ENCODE data around the gene SVIL. TPM values are rescaled to one million over a fixed set of nuclear protein-coding genes. Genes with fewer than 3 reads are reported as not detected.

The SVIL gene
- polyA plus RNA-seq, 1 donor (not counting 4 experiments of a cell fraction or from before 2014, with no cell fraction given) = 16.2 TPM

- peaks cover 14% of the 10 kb centered on the region for H3K79me2 ChIP-seq (ENCODE audit: control insufficient read depth, insufficient read depth, low read length)
These were observed 2.8 kb upstream of the SVIL start for GRCh38 chr10:29637537-29637936.

DNA sequence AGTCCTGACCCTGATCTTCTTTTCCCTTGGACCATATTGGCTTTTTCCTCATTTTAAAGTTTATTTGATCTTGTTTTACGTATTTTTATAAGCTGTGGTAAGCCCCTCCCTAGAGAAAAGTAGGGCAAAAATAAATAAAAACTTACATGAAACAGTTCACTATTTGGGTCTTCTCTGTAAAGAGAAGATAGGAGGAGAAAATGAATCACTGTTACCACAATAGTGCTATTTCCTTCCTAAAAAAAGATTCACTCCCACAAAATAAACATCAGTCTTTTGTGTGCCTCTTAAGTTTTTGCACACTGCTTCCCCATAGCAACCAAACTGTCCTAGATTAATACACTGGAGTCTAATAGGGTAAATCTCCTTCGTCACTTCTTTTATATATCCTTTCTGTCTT is 1.4 kb upstream of the SVIL start:
- H3K4me1 ChIP-seq (ENCODE audit: control insufficient read depth, extremely low read depth, insufficient read depth, low read length) = peaks cover 47% of the 10 kb centered on the region
- H3K27me3 ChIP-seq (ENCODE audit: control insufficient read depth, extremely low read depth, insufficient read depth, low read length) = no peaks in the 10 kb centered on the region
- H3K9ac ChIP-seq (ENCODE audit: control insufficient read depth, extremely low read depth, insufficient read depth, low read length) = peak overlapping the region; percentile 80
- H3K9me3 ChIP-seq (ENCODE audit: control insufficient read depth, low read depth, low read length) = no peaks in the 10 kb centered on the region
- no peak for TF ChIP-seq EZH2 (IDR thresholded peaks at IDR 0.05; ENCODE audit: low read length)
- TF ChIP-seq, protein P1, sequence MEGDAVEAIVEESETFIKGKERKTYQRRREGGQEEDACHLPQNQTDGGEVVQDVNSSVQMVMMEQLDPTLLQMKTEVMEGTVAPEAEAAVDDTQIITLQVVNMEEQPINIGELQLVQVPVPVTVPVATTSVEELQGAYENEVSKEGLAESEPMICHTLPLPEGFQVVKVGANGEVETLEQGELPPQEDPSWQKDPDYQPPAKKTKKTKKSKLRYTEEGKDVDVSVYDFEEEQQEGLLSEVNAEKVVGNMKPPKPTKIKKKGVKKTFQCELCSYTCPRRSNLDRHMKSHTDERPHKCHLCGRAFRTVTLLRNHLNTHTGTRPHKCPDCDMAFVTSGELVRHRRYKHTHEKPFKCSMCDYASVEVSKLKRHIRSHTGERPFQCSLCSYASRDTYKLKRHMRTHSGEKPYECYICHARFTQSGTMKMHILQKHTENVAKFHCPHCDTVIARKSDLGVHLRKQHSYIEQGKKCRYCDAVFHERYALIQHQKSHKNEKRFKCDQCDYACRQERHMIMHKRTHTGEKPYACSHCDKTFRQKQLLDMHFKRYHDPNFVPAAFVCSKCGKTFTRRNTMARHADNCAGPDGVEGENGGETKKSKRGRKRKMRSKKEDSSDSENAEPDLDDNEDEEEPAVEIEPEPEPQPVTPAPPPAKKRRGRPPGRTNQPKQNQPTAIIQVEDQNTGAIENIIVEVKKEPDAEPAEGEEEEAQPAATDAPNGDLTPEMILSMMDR (optimal IDR thresholded peaks at IDR 0.05 in 1 of 3, IDR thresholded peaks at IDR 0.05 in 1 of 3, conservative IDR thresholded peaks at IDR 0.05 in 1 of 3; ENCODE audit: extremely low read depth in 1 of 3, insufficient read depth in 2 of 3, low read length in 3 of 3) = no peak
- H3K4me3 ChIP-seq (ENCODE audit: control insufficient read depth in 2 of 3, extremely low read depth in 1 of 3, insufficient read depth in 2 of 3, low read depth in 1 of 3, low read length in 3 of 3) = no peak overlapping the region
- H2AFZ ChIP-seq (ENCODE audit: control insufficient read depth, low read length) = no peak overlapping the region
- no peaks in the 10 kb centered on the region for H3K36me3 ChIP-seq (ENCODE audit: control insufficient read depth in 2 of 2, extremely low read depth in 1 of 2, insufficient read depth in 2 of 2, low read length in 2 of 2)
- H4K20me1 ChIP-seq (ENCODE audit: control insufficient read depth, extremely low read depth, insufficient read depth, low read length) = no peaks in the 10 kb centered on the region
- DNase-seq (ENCODE audit: low read depth, low spot score) = no peak
- peaks cover 16% of the 10 kb centered on the region for H3K79me2 ChIP-seq (ENCODE audit: control insufficient read depth, insufficient read depth, low read length)
- peak overlapping the region; percentile 98 for H3K27ac ChIP-seq (ENCODE audit: control insufficient read depth, insufficient read depth, low read length)
- peak; percentile 57 for FAIRE-seq
- dilution Hi-C loops (cut with MboI; ENCODE audit: extremely low pct_ligation_motif_present, low sequenced_read_pairs) = no loop called here
- no peaks in the 10 kb centered on the region for H3K9me1 ChIP-seq (ENCODE audit: control insufficient read depth, extremely low read depth, insufficient read depth, low read length)
- H3K4me2 ChIP-seq (ENCODE audit: control insufficient read depth, extremely low read depth, insufficient read depth, low read depth, low read length) = peak overlapping the region; percentile 78

More at GRCh38 chr10:29637537-29637936, 2.8 kb upstream of the SVIL start:
- Histone ChIP-seq H3K27ac (ENCODE audit: control insufficient read depth, insufficient read depth, low read length) (no peak overlapping the region), H3K9me1 (ENCODE audit: control insufficient read depth, extremely low read depth, insufficient read depth, low read length) (no peaks in the 10 kb centered on the region), H3K36me3 (ENCODE audit: control insufficient read depth in 2 of 2, extremely low read depth in 1 of 2, insufficient read depth in 2 of 2, low read length in 2 of 2) (no peaks in the 10 kb centered on the region), H2AFZ (ENCODE audit: control insufficient read depth, low read length) (no peak overlapping the region), H3K9me3 (ENCODE audit: control insufficient read depth, low read depth, low read length) (no peaks in the 10 kb centered on the region), H3K4me2 (ENCODE audit: control insufficient read depth, extremely low read depth, insufficient read depth, low read depth, low read length) (no peak overlapping the region), H3K4me3 (ENCODE audit: control insufficient read depth in 2 of 3, extremely low read depth in 1 of 3, insufficient read depth in 2 of 3, low read depth in 1 of 3, low read length in 3 of 3) (no peak overlapping the region), H3K9ac (ENCODE audit: control insufficient read depth, extremely low read depth, insufficient read depth, low read length) (no peak overlapping the region), H3K27me3 (ENCODE audit: control insufficient read depth, extremely low read depth, insufficient read depth, low read length) (no peaks in the 10 kb centered on the region), H3K4me1 (ENCODE audit: control insufficient read depth, extremely low read depth, insufficient read depth, low read length) (peaks cover 45% of the 10 kb centered on the region), H4K20me1 (ENCODE audit: control insufficient read depth, extremely low read depth, insufficient read depth, low read length) (no peaks in the 10 kb centered on the region)
- TF ChIP-seq, protein P1 (optimal IDR thresholded peaks at IDR 0.05 in 1 of 3, IDR thresholded peaks at IDR 0.05 in 1 of 3, conservative IDR thresholded peaks at IDR 0.05 in 1 of 3; ENCODE audit: extremely low read depth in 1 of 3, insufficient read depth in 2 of 3, low read length in 3 of 3) = no peak
- no peak for TF ChIP-seq EZH2 (IDR thresholded peaks at IDR 0.05; ENCODE audit: low read length)
- no peak for FAIRE-seq
- dilution Hi-C loops (cut with MboI; ENCODE audit: extremely low pct_ligation_motif_present, low sequenced_read_pairs) = no loop called here
- no peak for DNase-seq (ENCODE audit: low read depth, low spot score)

Data from keratinocyte (primary cell).